ENCODE data around the gene COL6A3. TPM values are rescaled to one million over a fixed set of nuclear protein-coding genes. Genes with fewer than 3 reads are reported as not detected.

Gene COL6A3
- total RNA-seq, 1 experiment from 2014 or later = 0.57 TPM

DNA sequence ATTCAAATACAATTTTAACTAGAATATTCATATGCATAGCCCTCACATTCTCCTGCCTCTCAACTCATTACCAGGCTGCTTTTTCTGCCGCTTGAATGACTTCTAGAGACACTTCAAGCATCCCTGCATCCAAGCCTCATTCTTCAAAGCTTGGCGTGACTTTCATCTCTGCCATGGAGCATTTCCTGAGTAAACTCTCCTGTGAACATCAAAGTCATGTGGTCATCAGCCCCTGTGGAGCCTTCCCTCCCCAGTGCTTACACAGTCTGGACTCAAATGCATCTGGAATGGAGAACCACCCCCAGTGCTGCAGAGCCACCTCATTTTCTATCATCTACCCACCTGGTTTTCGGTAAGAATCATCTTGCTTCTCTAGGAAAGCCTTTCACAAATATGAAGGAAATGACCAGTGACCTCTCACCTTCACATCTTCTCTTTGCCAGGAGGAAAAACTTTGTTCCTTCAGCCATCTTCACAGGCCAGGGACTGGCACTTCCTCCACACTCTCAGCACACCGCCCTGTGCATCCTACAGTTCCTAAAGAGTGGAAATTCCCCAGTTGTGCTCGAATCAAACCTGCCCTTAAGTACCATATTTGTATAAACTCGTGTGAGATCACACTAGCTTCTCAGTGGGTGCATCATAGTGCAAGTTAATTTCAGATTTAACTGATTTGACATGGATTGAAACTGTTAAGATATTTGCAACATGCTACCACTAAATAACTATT lies 116.4 kb downstream of the COL6A3 start:
- Histone ChIP-seq H3K4me3 (no peak overlapping the region), H3K9me2 (ENCODE audit: insufficient read depth) (no peaks in the 10 kb centered on the region; the same call in 1 of the 2 replicates), H3K79me2 (ENCODE audit: low read depth) (no peaks in the 10 kb centered on the region), H3K36me3 (ENCODE audit: low read depth) (no peaks in the 10 kb centered on the region), H4K20me1 (ENCODE audit: insufficient read depth) (no peaks in the 10 kb centered on the region), H3K27ac (no peak overlapping the region), H3K27me3 (ENCODE audit: insufficient read depth, low read depth) (no peaks in the 10 kb centered on the region), H3K4me1 (replicated peaks; ENCODE audit: insufficient read depth) (peaks cover 24% of the 10 kb centered on the region), H2AFZ (no peak overlapping the region), H3K4me2 (no peak overlapping the region), H3F3A (ENCODE audit: insufficient read depth, low read depth) (peaks cover 11% of the 10 kb centered on the region; the same call in 1 of the 2 replicates), H3K9me3 (ENCODE audit: insufficient read depth, low read depth) (no peaks in the 10 kb centered on the region)
- intact Hi-C loops (cut with micrococcal nuclease; ENCODE audit: unreplicated experiment) = loop anchor here (1.0 to 5.0 kb wide), 4 partner anchors 44 to 185 kb away; no protein-coding TSS in a partner anchor
- TF ChIP-seq EZH2 (IDR thresholded peaks at IDR 0.05; ENCODE audit: low read depth) = no peak
- TF ChIP-seq, protein P1, sequence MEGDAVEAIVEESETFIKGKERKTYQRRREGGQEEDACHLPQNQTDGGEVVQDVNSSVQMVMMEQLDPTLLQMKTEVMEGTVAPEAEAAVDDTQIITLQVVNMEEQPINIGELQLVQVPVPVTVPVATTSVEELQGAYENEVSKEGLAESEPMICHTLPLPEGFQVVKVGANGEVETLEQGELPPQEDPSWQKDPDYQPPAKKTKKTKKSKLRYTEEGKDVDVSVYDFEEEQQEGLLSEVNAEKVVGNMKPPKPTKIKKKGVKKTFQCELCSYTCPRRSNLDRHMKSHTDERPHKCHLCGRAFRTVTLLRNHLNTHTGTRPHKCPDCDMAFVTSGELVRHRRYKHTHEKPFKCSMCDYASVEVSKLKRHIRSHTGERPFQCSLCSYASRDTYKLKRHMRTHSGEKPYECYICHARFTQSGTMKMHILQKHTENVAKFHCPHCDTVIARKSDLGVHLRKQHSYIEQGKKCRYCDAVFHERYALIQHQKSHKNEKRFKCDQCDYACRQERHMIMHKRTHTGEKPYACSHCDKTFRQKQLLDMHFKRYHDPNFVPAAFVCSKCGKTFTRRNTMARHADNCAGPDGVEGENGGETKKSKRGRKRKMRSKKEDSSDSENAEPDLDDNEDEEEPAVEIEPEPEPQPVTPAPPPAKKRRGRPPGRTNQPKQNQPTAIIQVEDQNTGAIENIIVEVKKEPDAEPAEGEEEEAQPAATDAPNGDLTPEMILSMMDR (conservative IDR thresholded peaks at IDR 0.05) = no peak
- POLR2A ChIA-PET (ENCODE audit: unreplicated experiment) = no interaction called here
- CTCF ChIA-PET = interaction anchor here (0.6 kb wide), 1 partner anchor 112 kb away, joined by 10 read pairs; no protein-coding TSS in a partner anchor
- DNase-seq = no peak
- BruUV-seq (replicated peaks) = no TSS peak

DNA sequence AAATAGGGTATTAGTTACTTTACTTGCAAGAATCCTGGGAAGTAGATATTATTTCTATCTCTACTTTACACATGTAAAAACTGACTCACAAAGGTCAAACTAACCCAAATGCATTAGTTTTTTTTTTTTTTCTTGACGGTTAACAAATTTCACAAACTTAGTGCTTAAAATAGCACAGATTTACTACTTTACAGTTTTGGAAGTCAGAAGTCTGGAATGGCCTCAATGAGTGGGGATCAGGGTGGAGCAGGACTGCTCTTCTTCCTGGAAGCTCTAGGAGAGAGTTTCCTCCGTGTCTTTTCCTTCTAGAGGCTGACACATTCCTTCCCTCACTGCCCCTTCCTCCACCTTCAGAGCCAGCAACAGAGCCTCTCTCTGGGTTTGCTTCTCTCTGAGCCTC lies 117.2 kb downstream of the COL6A3 start:
- H3K79me2 ChIP-seq (ENCODE audit: low read depth) = no peaks in the 10 kb centered on the region
- H3K9me2 ChIP-seq (ENCODE audit: insufficient read depth) = peaks cover 5% of the 10 kb centered on the region; the same call in 1 of the 2 replicates
- no peak overlapping the region for H3K4me3 ChIP-seq
- peaks cover 29% of the 10 kb centered on the region for H3K4me1 ChIP-seq (replicated peaks; ENCODE audit: insufficient read depth)
- no TSS peak for BruUV-seq (replicated peaks)
- no peak overlapping the region for H2AFZ ChIP-seq
- no peaks in the 10 kb centered on the region for H4K20me1 ChIP-seq (ENCODE audit: insufficient read depth)
- no peak for DNase-seq
- H3K27ac ChIP-seq = no peak overlapping the region
- peaks cover 16% of the 10 kb centered on the region; the same call in 1 of the 2 replicates for H3F3A ChIP-seq (ENCODE audit: insufficient read depth, low read depth)
- CTCF ChIA-PET = no interaction called here
- POLR2A ChIA-PET (ENCODE audit: unreplicated experiment) = no interaction called here
- H3K9me3 ChIP-seq (ENCODE audit: insufficient read depth, low read depth) = no peaks in the 10 kb centered on the region
- intact Hi-C loops (cut with micrococcal nuclease; ENCODE audit: unreplicated experiment) = loop anchor here (5.0 kb wide), 1 partner anchor 186 kb away; no protein-coding TSS in a partner anchor
- no peak overlapping the region for H3K4me2 ChIP-seq
- H3K27me3 ChIP-seq (ENCODE audit: insufficient read depth, low read depth) = no peaks in the 10 kb centered on the region
- no peaks in the 10 kb centered on the region for H3K36me3 ChIP-seq (ENCODE audit: low read depth)
- TF ChIP-seq, protein P1 (conservative IDR thresholded peaks at IDR 0.05) = no peak
- no peak for TF ChIP-seq EZH2 (IDR thresholded peaks at IDR 0.05; ENCODE audit: low read depth)

DNA sequence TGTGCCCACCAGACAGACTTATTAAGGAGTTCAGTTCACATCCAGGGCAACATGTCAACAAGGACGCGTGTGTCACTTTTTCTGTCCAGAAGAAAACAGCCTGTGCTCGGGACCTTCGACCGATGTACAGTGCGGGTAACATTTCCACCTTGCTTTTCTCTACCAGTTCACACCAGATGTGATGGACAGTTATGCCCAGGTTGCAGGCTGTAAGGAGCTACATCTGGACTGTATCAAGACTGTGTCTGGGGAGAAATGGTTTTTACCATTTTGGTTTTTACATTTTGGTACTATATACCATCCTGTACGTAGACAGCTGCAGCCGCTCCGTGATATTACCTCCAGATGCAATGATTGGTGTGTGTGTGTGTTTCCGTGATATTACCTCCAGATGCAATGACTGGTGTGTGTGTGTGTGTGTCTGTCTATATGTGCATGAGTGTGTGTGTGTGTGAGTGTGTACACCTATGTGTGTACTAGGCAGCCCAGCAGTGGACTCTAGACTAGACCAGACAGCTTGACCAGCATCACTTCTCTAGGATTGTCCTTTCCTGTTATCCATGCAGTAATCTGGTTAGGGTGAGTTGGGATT lies 118.0 kb downstream of the COL6A3 start:
- peaks cover 37% of the 10 kb centered on the region for H3K4me1 ChIP-seq (replicated peaks; ENCODE audit: insufficient read depth)
- H3K9me3 ChIP-seq (ENCODE audit: insufficient read depth, low read depth) = no peaks in the 10 kb centered on the region
- H3F3A ChIP-seq (ENCODE audit: insufficient read depth, low read depth) = peaks cover 24% of the 10 kb centered on the region; the same call in 1 of the 2 replicates
- POLR2A ChIA-PET (ENCODE audit: unreplicated experiment) = no interaction called here
- H3K79me2 ChIP-seq (ENCODE audit: low read depth) = no peaks in the 10 kb centered on the region
- H3K36me3 ChIP-seq (ENCODE audit: low read depth) = no peaks in the 10 kb centered on the region
- H3K27ac ChIP-seq = no peak overlapping the region
- CTCF ChIA-PET = interaction anchor here (0.6 kb wide), 1 partner anchor 14 kb away, joined by 3 read pairs; no protein-coding TSS in a partner anchor
- H3K4me2 ChIP-seq = no peak overlapping the region
- no peak for DNase-seq
- H4K20me1 ChIP-seq (ENCODE audit: insufficient read depth) = no peaks in the 10 kb centered on the region
- TF ChIP-seq, protein P1 (conservative IDR thresholded peaks at IDR 0.05) = no peak
- TF ChIP-seq EZH2 (IDR thresholded peaks at IDR 0.05; ENCODE audit: low read depth) = no peak
- peaks cover 5% of the 10 kb centered on the region; the same call in 1 of the 2 replicates for H3K9me2 ChIP-seq (ENCODE audit: insufficient read depth)
- intact Hi-C loops (cut with micrococcal nuclease; ENCODE audit: unreplicated experiment) = loop anchor here (5.0 kb wide), 1 partner anchor 186 kb away; no protein-coding TSS in a partner anchor
- H3K27me3 ChIP-seq (ENCODE audit: insufficient read depth, low read depth) = no peaks in the 10 kb centered on the region
- no TSS peak for BruUV-seq (replicated peaks)
- no peak overlapping the region for H2AFZ ChIP-seq
- H3K4me3 ChIP-seq = no peak overlapping the region

Measured in PC-9 (cell line).